Measurements from ENCODE around the gene SYT14.
"Not testable (repeated sequence)": the region's sequence is repeated elsewhere in the genome, so short reads cannot be mapped to it uniquely, and the experiment has no call there.

Gene SYT14

GRCh38 chr1:210027994-210028393 lies 90.0 kb downstream of the SYT14 start:
- no peak for DNase-seq (ENCODE audit: low read depth)

DNA sequence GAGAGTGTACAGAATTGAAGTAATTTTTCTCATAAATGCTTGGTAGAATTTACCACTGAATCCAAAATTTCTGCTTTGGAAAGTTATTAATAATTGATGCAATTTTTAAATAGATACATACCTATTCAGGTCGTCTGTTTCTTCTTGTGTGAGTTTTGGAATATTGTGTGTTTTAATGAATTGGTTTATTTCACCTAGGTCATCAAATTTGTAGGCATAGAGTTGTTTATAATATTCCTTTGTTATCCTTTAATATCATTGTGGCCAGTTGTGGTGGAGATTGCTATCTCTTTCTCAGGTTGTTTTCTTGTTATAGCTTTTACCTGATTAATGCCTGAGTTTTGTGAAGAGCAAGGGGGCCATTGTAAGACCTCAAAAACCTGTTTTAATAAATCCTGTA lies 93.5 kb downstream of the SYT14 start:
- DNase-seq (ENCODE audit: low read depth), result no peak

DNA sequence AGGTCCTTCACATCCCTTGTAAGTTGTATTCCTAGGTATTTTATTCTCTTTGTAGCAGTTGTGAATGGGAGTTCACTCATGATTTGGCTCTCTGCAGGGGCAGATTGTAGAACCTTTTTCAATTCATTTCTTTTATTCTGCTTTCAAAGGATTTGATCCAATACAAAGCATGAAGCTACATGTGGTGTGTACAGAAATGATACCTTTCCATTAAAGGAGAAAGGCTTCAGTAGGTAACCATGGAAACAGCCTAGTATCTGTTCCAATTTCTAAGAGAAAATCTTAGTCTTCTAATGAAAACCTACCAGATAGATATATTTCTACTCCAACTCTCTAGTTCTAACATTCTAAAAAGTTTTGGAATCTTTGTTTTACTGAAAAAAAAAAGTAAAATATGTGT lies 105.0 kb downstream of the SYT14 start:
- no peak for DNase-seq (ENCODE audit: low read depth)

- DNase-seq (ENCODE audit: low read depth), result no peak
Measured at GRCh38 chr1:210049616-210050015, 111.6 kb downstream of the SYT14 start.

DNA sequence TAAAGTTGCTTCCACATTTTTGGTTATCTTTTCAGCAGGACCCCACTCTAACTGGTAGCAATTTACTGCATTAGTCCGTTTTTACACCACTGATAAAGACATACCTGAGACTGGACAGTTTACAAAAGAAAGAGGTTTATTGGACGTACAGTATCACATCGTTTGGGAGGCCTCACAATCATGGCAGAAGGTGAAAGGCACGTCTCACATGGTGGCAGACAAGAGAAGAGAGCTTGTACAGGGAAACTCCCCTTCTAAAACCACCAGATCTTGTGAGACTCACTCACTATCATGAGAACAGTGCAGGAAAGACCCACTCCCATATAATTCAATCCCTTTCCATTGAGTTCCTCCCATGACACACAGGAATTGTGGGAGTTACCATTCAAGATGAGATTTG lies 112.5 kb downstream of the SYT14 start:
- not testable (repeated sequence) for DNase-seq (ENCODE audit: low read depth)

DNA sequence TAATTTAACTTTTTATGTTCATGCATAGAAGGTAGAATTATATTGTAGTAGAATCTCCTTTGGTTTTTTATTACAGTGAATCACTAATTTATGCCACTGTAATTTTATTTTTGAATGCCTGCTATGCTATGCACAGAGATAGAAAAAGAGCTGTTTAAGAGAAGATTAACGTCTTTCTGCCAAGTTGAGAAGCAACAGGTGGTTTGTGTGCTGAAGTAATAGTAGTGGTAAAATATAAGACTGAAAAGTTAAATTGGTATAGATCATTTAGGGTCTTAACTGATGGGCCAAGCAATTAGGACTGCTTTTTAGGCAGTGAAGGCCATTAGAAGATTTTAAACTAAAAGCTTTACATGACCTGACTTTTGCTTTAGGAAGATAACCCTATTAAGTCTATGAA lies 115.1 kb downstream of the SYT14 start:
- no peak for DNase-seq (ENCODE audit: low read depth)

DNA sequence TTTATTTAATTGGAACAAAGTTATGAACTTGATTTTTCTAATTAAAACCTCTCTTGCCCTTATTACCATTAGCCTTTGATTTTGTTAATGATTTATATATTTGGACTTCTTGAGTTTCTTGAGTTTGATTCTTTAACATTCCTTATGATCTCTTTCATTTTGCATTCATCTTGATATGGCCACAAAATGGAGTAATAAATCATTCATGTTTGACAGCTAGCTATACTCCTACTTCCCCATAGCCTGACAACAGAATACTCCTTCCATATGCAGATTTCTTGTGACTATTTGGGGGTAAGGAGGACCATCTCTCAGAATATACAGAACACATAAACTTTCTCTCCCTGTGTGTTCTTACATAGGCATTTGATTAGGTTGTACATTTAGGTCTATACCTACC lies 119.6 kb downstream of the SYT14 start:
- DNase-seq (ENCODE audit: low read depth), result no peak

DNA sequence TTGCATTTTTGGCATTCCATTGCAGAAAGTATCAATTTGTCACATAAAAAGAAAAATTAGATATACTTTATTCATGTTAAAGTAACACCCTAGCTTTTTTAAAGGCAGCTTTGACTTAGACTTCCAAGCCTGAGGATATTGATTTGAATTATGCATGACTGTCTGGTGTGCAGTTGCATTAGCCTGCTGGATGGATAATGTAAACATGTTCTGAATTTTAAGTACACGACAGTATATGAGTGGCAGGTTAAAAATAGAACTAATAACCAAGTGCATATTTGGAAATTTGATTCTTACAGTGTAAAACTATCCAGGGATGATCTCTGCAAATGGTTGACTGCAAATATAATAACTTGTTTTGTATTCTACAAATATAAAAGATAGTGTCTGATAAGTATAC lies 124.0 kb downstream of the SYT14 start:
- DNase-seq (ENCODE audit: low read depth), result no peak

DNA sequence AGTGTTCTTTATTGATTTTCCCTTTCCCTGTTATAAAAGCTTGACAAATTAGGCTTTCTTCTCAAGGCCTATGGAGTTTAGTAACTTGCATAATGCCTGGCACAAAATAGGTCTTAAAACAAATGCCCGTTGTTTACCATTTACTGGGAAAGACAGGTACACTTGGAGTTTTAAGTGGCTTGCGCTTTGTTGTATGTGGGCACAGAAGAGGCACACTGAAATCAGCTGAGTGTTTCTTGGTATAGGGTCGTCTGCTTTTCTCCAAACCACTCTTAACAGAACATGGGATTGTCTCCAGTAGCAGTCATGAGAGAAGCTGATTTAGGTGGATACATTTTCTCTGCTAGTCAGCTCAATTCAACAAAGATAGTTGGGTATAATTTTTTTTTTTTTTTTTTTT lies 132.5 kb downstream of the SYT14 start:
- no peak for DNase-seq (ENCODE audit: low read depth)

DNA sequence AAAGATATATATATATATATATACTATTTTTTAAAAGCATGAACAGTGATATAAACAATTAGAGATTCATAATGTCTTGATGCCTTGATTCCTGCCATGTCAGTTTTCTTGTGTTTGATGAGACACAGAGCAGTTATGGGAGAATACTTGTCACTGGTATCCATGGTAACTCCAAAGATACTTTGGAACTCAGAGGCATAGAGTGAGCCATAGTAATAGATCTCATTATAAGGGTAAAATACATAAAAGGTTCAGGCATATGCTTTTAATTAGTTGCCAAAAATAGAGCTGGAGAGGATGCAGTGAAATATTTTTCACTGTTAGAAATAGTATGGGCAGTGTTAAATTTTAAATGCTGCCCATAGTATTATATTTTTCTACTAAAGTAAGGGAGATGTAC lies 134.1 kb downstream of the SYT14 start:
- no peak for DNase-seq (ENCODE audit: low read depth)

GRCh38 chr1:210072896-210073504 lies 135.0 kb downstream of the SYT14 start:
- DNase-seq (ENCODE audit: low read depth), result no peak

DNA sequence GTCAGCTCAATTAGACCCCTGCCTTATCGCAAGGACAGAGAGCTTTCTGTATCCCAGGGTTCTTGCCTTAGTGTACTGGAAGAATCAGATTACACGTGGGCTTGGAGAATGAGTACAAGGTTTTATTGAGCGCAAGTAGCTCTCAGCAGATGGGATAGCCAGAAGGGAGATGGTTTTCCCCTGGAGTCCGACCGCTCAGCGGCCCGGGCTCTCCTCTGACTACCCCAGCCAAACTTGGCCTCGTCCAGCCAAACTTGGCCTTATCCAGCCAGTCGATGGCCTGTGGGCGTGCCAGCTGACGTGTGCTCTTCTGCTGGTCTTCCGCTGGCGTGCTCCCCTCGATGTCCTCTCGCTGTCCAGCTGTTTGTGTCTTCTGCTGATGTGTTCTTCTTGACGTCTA lies 136.9 kb downstream of the SYT14 start:
- DNase-seq (ENCODE audit: low read depth), result no peak

- no peak for DNase-seq (ENCODE audit: low read depth)
Measured at GRCh38 chr1:210076620-210077019, 138.6 kb downstream of the SYT14 start.

GRCh38 chr1:210081494-210081893 lies 143.5 kb downstream of the SYT14 start:
- no peak for DNase-seq (ENCODE audit: low read depth)

- DNase-seq (ENCODE audit: low read depth), result no peak
Measured at GRCh38 chr1:210085359-210085758, 147.3 kb downstream of the SYT14 start.

DNA sequence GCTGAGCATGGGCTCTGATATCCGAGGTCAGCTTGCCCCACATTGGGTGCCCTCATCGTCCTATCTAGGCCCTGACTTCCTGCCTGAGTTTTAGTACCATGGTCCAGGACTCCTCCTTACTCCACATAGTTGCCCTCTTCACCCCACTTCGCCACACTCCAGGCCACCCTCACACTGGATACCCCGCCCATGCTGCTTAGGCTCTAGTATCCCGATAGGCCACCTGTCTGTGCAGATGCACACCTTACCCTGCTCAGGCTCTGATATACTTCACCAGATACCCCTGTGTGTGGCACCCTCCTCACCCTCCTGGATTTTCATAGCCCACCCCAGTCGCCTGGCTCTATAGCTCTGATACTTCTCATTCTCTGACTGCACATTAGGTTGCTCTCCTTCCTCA lies 149.0 kb downstream of the SYT14 start:
- no peak for DNase-seq (ENCODE audit: low read depth)

- DNase-seq (ENCODE audit: low read depth), result no peak
Measured at GRCh38 chr1:210089855-210090254, 151.8 kb downstream of the SYT14 start.

DNA sequence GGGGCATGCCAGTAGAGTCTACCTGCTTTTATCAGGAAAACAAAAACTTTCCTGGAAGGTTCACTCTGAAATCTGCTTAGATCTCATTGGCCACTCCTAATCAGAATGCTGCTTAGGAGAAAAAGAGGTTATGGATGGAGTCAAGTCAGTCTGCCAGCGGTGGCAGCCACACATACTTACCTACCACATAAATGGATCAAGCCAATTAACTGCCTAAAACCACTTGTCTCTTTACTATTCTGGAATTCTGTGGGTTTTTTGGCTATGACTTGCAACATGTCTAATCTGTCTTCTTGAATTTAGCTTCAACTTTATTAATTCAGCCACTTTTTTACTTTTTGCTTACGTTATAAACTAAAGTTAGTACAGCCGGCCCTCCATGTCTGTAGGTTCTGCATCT lies 154.3 kb downstream of the SYT14 start:
- DNase-seq (ENCODE audit: low read depth), result no peak

- no peak for DNase-seq (ENCODE audit: low read depth)
Measured at GRCh38 chr1:210093461-210093860, 155.4 kb downstream of the SYT14 start.

GRCh38 chr1:210098356-210098755 lies 160.3 kb downstream of the SYT14 start:
- no peak for DNase-seq (ENCODE audit: low read depth)

GRCh38 chr1:210099921-210100320 lies 161.9 kb downstream of the SYT14 start:
- no peak for DNase-seq (ENCODE audit: low read depth)

GRCh38 chr1:210104103-210104502 lies 166.1 kb downstream of the SYT14 start:
- DNase-seq (ENCODE audit: low read depth), result no peak

- not testable (repeated sequence) for DNase-seq (ENCODE audit: low read depth)
Measured at GRCh38 chr1:210112906-210113305, 174.9 kb downstream of the SYT14 start.

- no peak for DNase-seq (ENCODE audit: low read depth)
Measured at GRCh38 chr1:210117198-210117597, 179.2 kb downstream of the SYT14 start.

DNA sequence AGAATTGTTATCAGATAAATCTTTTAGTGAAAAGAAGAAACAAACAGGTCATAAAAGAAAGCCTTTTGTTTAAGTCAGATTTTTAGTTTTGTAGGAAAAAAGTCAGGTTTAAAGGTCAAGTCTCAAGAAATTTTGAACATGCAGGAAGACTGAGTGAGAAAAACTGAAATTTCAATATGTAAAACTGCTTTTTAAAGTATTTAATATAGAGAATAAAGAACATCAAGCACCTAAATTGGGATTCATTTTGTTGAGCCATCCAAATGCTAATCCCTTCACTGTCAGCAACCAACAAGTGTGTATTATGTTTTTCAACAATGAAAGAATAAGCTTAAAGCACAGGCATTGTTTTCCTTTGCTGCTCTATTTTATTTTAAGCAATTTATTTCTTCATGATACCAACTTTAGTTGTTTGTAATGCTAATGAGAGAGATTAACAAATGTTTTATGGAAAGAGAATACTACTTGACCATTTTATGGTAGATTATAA lies 179.7 kb downstream of the SYT14 start:
- no peak for DNase-seq (ENCODE audit: low read depth)
